BJ (cell line): ENCODE measurements around the gene STK24. TPM values are rescaled to one million over a fixed set of nuclear protein-coding genes. Genes with fewer than 3 reads are reported as not detected.

Experiments
- CTCF ChIA-PET: fragments of 350-600 bp; formaldehyde crosslinking; extraction: SDS; loops from one replicate; lab custom pipeline; 2021; ENCODE audit warnings: antibody characterized with exemption, inconsistent platforms; lab: Yijun Ruan, JAX
- POLR2A ChIA-PET: fragments of 300-600 bp; sonication (Branson Sonifier 250); formaldehyde crosslinking; extraction: SDS; loops from one replicate; lab custom pipeline; 2021; ENCODE audit warnings: antibody characterized with exemption; lab: Charles Lee
- DNase-seq: peaks from one replicate; pipeline ENCODE4 v3.0.0-alpha.2; 2011; ENCODE audit warnings: low read depth
- H3K27me3 ChIP-seq: 2 replicates; pipeline ENCODE4 v1.6.0; 2011; ENCODE audit warnings: low read length; ENCODE audit not compliant: control insufficient read depth, insufficient read depth
- H3K36me3 ChIP-seq: 2 replicates; pipeline ENCODE4 v1.5.1; 2011; ENCODE audit warnings: low read length; ENCODE audit not compliant: control insufficient read depth, insufficient read depth
- H3K4me3 ChIP-seq: 2 replicates; pipeline ENCODE4 v1.5.1; 2011; ENCODE audit warnings: low read depth, mild to moderate bottlenecking, control low read depth, low read length
- polyA plus RNA-seq: library from polyadenylated mRNA; depleted of rRNA; stranded (reverse); fragments of >200 nt; gene quantifications from 2 replicates; pipeline ENCODE4 v1.2.3, GENCODE V29; 2011
- TF ChIP-seq, protein P1 (sequence below): IDR thresholded peaks from 2 replicates; pipeline ENCODE4 v1.5.1; 2011; ENCODE audit warnings: low read depth, mild to moderate bottlenecking, control low read depth, inconsistent platforms, low read length, moderate library complexity; ENCODE audit not compliant: insufficient read depth

STK24 gene
- polyA plus RNA-seq, 1 experiment, result 32.8 TPM

DNA sequence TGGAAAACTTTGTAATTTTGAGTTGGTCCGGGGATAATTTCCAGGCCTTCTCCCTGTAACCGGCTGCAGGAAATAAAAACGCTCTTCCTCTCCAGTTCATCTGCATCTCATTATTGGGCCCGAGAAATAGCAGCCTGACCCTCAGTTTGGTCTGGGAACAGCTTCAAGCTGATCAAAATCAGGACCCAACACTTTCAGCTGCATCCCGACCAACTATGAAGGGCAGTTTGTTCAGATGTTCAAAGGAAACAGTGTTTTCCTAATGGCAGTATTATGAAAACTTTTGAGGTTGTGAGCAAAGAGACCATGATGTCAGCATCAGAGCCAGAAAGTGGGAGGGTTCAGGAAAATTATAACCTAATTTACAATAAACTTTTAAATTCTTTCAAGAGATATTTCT is 35.7 kb downstream of the STK24 start:
- no peak for DNase-seq
- CTCF ChIA-PET, result interaction anchor here (0.9 to 2.3 kb wide), 5 partner anchors 11 to 57 kb away, joined by 3 to 8 read pairs (median 5); no protein-coding TSS in a partner anchor
- Histone ChIP-seq H3K4me3 (no peak overlapping the region), H3K36me3 (peaks cover 3% of the 10 kb centered on the region; the same call in 1 of the 2 replicates), H3K27me3 (no peaks in the 10 kb centered on the region)
- TF ChIP-seq, protein P1, sequence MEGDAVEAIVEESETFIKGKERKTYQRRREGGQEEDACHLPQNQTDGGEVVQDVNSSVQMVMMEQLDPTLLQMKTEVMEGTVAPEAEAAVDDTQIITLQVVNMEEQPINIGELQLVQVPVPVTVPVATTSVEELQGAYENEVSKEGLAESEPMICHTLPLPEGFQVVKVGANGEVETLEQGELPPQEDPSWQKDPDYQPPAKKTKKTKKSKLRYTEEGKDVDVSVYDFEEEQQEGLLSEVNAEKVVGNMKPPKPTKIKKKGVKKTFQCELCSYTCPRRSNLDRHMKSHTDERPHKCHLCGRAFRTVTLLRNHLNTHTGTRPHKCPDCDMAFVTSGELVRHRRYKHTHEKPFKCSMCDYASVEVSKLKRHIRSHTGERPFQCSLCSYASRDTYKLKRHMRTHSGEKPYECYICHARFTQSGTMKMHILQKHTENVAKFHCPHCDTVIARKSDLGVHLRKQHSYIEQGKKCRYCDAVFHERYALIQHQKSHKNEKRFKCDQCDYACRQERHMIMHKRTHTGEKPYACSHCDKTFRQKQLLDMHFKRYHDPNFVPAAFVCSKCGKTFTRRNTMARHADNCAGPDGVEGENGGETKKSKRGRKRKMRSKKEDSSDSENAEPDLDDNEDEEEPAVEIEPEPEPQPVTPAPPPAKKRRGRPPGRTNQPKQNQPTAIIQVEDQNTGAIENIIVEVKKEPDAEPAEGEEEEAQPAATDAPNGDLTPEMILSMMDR, result no peak
- POLR2A ChIA-PET, result interaction anchor here (1.3 kb wide), 1 partner anchor 15 kb away, joined by 4 read pairs; no protein-coding TSS in a partner anchor

DNA sequence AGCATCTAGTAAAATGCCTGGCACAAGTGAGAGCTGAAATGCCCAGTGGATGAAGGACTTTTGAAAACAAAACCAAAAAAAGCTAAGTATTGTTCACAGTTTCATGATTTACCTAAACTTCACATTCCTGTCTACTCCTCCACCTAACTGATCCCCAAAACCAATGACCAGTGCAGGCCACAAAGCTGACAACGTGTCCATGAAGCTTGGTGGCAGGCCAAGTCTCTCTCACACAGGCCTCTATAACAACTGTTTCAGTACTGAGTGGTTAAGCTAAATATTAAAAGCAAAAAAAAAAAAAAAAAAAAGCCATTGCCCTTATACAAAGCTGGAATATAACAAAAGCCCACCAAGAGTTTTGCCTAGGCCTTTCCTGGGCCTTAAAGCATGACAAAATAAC is 36.4 kb downstream of the STK24 start:
- H3K4me3 ChIP-seq, result no peak overlapping the region
- CTCF ChIA-PET, result interaction anchor here (0.8 to 2.3 kb wide), 8 partner anchors 8 to 113 kb away, joined by 3 to 8 read pairs (median 4); no protein-coding TSS in a partner anchor
- no peak for DNase-seq
- POLR2A ChIA-PET, result interaction anchor here (0.6 to 1.3 kb wide), 2 partner anchors 14 to 18 kb away, joined by 4 read pairs; no protein-coding TSS in a partner anchor
- TF ChIP-seq, protein P1, result no peak
- peaks cover 3% of the 10 kb centered on the region; the same call in 1 of the 2 replicates for H3K36me3 ChIP-seq
- no peaks in the 10 kb centered on the region for H3K27me3 ChIP-seq

DNA sequence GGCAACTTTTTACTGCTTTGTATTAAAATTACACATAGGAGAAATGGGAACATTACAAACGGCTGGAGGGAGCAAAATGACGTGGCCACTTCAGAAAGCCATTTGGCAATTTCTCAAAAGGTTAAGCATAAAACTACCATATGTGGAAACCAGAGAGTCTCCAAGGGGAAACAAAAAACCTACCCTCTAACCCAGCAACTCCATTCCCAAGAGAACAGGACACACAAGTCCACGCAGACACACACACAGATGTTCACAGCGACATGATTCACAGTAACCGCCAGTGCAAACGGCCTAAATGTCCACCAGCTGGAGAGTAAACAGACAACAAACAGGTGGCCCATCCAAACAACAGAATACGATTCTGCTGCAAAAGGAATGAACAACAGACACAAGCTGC is 37.2 kb downstream of the STK24 start:
- Histone ChIP-seq H3K36me3 (peaks cover 3% of the 10 kb centered on the region; the same call in 1 of the 2 replicates), H3K4me3 (no peak overlapping the region), H3K27me3 (no peaks in the 10 kb centered on the region)
- no peak for DNase-seq
- TF ChIP-seq, protein P1, result no peak
- CTCF ChIA-PET, result interaction anchor here (0.8 to 2.3 kb wide), 6 partner anchors 9 to 113 kb away, joined by 3 to 8 read pairs (median 5); no protein-coding TSS in a partner anchor
- POLR2A ChIA-PET, result no interaction called here

DNA sequence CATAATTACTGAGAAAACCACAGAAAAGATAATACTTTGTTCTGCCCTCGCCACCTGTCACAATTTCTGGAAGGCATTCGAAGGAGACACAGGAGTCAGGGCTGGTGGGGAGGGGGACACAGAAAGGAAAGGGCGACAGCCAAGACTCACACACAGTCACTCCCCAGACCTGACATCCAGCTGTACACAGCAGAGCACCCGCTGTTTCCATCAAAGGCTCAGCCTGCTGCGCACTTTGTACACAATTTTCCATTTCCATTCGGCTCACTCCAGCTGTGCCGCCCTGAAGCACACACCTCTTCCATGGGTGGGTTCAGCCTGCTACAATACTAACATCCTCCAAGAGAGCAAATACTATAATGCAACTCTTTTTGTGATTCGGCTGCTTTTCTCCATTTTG is 38.0 kb downstream of the STK24 start:
- Histone ChIP-seq H3K36me3 (peaks cover 3% of the 10 kb centered on the region; the same call in 1 of the 2 replicates), H3K27me3 (no peaks in the 10 kb centered on the region), H3K4me3 (no peak overlapping the region)
- TF ChIP-seq, protein P1, result no peak
- DNase-seq, result no peak
- CTCF ChIA-PET, result interaction anchor here (1.9 to 2.0 kb wide), 2 partner anchors 13 to 114 kb away, joined by 5 to 6 read pairs; no protein-coding TSS in a partner anchor
- POLR2A ChIA-PET, result no interaction called here

DNA sequence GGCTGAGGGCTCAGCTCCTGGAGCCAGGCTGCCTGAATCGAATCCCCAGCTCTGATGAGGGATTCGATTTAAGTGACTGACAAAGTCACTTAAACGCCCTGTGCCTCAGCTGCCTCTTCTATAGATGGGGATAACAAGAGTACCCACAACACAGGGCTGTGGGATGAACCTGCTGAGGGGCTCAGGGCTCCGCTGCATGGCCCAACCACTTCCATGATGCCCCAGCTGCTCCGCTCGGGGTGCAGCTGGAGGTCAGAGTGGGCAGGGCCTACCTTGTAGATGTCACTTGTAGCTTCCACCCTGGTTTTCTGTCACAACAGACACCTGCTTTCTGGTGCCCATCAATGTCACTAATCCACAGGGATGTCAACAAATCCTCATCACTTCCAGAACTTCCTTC is 39.2 kb downstream of the STK24 start:
- DNase-seq, result no peak
- TF ChIP-seq, protein P1, result no peak
- ChIA-PET CTCF (interaction anchor here (1.9 kb wide), 1 partner anchor 11 kb away, joined by 6 read pairs; no protein-coding TSS in a partner anchor), POLR2A (no interaction called here)
- peaks cover 3% of the 10 kb centered on the region; the same call in 1 of the 2 replicates for H3K36me3 ChIP-seq
- no peak overlapping the region for H3K4me3 ChIP-seq
- no peaks in the 10 kb centered on the region for H3K27me3 ChIP-seq
